H9 (cell line): ENCODE results near the gene SSTR4. TPM values are rescaled to one million over a fixed set of nuclear protein-coding genes. Genes with fewer than 3 reads are reported as not detected.

Experiments used
- DNase-seq: peaks from one replicate; pipeline ENCODE4 v3.0.0-alpha.2; 2017
- H2AFZ ChIP-seq: one replicate; pipeline ENCODE4 v1.6.1; 2013; ENCODE audit warnings: mild to moderate bottlenecking, low read length, control low read depth, moderate library complexity
- H2AK5ac ChIP-seq: 2 replicates; pipeline ENCODE4 v1.6.1; 2013; ENCODE audit warnings: low read length, control low read depth, mixed read lengths; ENCODE audit not compliant: insufficient read length
- H2BK120ac ChIP-seq: one replicate; pipeline ENCODE4 v1.6.1; 2013; ENCODE audit warnings: low read depth, mild to moderate bottlenecking, low read length, control low read depth, inconsistent platforms; ENCODE audit not compliant: poor library complexity, severe bottlenecking
- H2BK12ac ChIP-seq: 2 replicates; pipeline ENCODE4 v1.6.1; 2013; ENCODE audit warnings: low read length, control low read depth, mixed read lengths, low read depth; ENCODE audit not compliant: insufficient read length
- H2BK15ac ChIP-seq: 2 replicates; pipeline ENCODE4 v1.6.1; 2013; ENCODE audit warnings: low read depth, low read length, control low read depth
- H2BK20ac ChIP-seq: one replicate; pipeline ENCODE4 v1.6.1; 2013; ENCODE audit warnings: low read depth, mild to moderate bottlenecking, low read length, control low read depth, inconsistent platforms; ENCODE audit not compliant: poor library complexity, severe bottlenecking
- H2BK5ac ChIP-seq: 2 replicates; pipeline ENCODE4 v1.6.1; 2013; ENCODE audit warnings: low read length, control low read depth, mixed read lengths; ENCODE audit not compliant: insufficient read length
- H3K14ac ChIP-seq: 2 replicates; pipeline ENCODE4 v1.6.1; 2013; ENCODE audit warnings: low read length, control low read depth; ENCODE audit not compliant: insufficient read depth
- H3K18ac ChIP-seq: 2 replicates; pipeline ENCODE4 v1.6.1; 2013; ENCODE audit warnings: low read depth, mild to moderate bottlenecking, mixed read lengths, low read length, control low read depth; ENCODE audit not compliant: insufficient read length
- H3K23ac ChIP-seq: 2 replicates; pipeline ENCODE4 v1.6.1; 2013; ENCODE audit warnings: low read length, control low read depth, mixed read lengths, low read depth; ENCODE audit not compliant: insufficient read length
- H3K23me2 ChIP-seq: 2 replicates; pipeline ENCODE4 v1.6.1; 2013; ENCODE audit warnings: low read depth, mild to moderate bottlenecking, mixed read lengths, low read length, control low read depth; ENCODE audit not compliant: insufficient read length, poor library complexity, severe bottlenecking
- H3K27ac ChIP-seq: 2 replicates; pipeline ENCODE4 v1.5.1; 2013; ENCODE audit warnings: low read length, control low read depth, mixed read lengths, low read depth; ENCODE audit not compliant: insufficient read length
- H3K27me3 ChIP-seq: 2 replicates; pipeline ENCODE4 v1.6.1; 2013; ENCODE audit warnings: low read length, control low read depth, inconsistent platforms; ENCODE audit not compliant: insufficient read depth
- H3K4ac ChIP-seq: 2 replicates; pipeline ENCODE4 v1.6.1; 2013; ENCODE audit warnings: low read depth, mild to moderate bottlenecking, control low read depth, inconsistent platforms, low read length, moderate library complexity
- H3K4me1 ChIP-seq: 2 replicates; pipeline ENCODE4 v1.6.1; 2013; ENCODE audit warnings: low read length, control low read depth, inconsistent platforms; ENCODE audit not compliant: insufficient read depth
- H3K4me2 ChIP-seq: 2 replicates; pipeline ENCODE4 v1.6.1; 2013; ENCODE audit warnings: low read length, control low read depth, mixed read lengths; ENCODE audit not compliant: insufficient read length, insufficient read depth
- H3K56ac ChIP-seq: 2 replicates; pipeline ENCODE4 v1.6.1; 2013; ENCODE audit warnings: low read depth, mild to moderate bottlenecking, mixed read lengths, low read length, control low read depth; ENCODE audit not compliant: insufficient read length
- H3K79me1 ChIP-seq: 2 replicates; pipeline ENCODE4 v1.6.1; 2013; ENCODE audit warnings: low read depth, mild to moderate bottlenecking, moderate library complexity, low read length, control low read depth, inconsistent platforms; ENCODE audit not compliant: insufficient read depth, poor library complexity, severe bottlenecking
- H3K79me2 ChIP-seq: 2 replicates; pipeline ENCODE4 v1.6.1; 2013; ENCODE audit warnings: low read length, control low read depth, inconsistent platforms; ENCODE audit not compliant: insufficient read depth
- H3K9ac ChIP-seq: 2 replicates; pipeline ENCODE4 v1.6.1; 2013; ENCODE audit warnings: low read length, control low read depth, mixed read lengths; ENCODE audit not compliant: insufficient read length; ENCODE audit errors: extremely low read depth
- H3K9me3 ChIP-seq: one replicate; pipeline ENCODE4 v1.6.1; 2013; ENCODE audit warnings: low read depth, low read length, inconsistent platforms; ENCODE audit not compliant: control insufficient read depth
- H3T11ph ChIP-seq: one replicate; pipeline ENCODE4 v1.6.1; 2013; ENCODE audit warnings: mild to moderate bottlenecking, low read length, control low read depth, inconsistent platforms
- H4K20me1 ChIP-seq: one replicate; pipeline ENCODE4 v1.6.1; 2013; ENCODE audit not compliant: control insufficient read depth, insufficient read length, insufficient read depth
- H4K5ac ChIP-seq: 2 replicates; pipeline ENCODE4 v1.6.1; 2013; ENCODE audit warnings: low read depth, mild to moderate bottlenecking, mixed read lengths, low read length, control low read depth; ENCODE audit not compliant: insufficient read length
- H4K8ac ChIP-seq: replicated peaks from 2 replicates; pipeline ENCODE4 v1.6.1; 2013; ENCODE audit warnings: low read length, control low read depth, mixed read lengths, low read depth; ENCODE audit not compliant: insufficient read length
- H4K91ac ChIP-seq: 2 replicates; pipeline ENCODE4 v1.6.1; 2013; ENCODE audit warnings: low read depth, mild to moderate bottlenecking, moderate library complexity, mixed read lengths, low read length, control low read depth; ENCODE audit not compliant: insufficient read length
- H3K27ac Mint-ChIP-seq, 3 experiments: 2 replicates in 2 of 3; 3 replicates in 1 of 3; pipeline ENCODE4 v1.8.0; 2020 to 2021; ENCODE audit warnings: mixed read lengths in 3 of 3, mild to moderate bottlenecking in 1 of 3, moderate library complexity in 1 of 3
- H3K27me3 Mint-ChIP-seq: 2 replicates; pipeline ENCODE4 v1.8.0; 2021; ENCODE audit warnings: low read depth, mild to moderate bottlenecking, moderate library complexity, mixed read lengths
- H3K36me3 Mint-ChIP-seq, 3 experiments: 2 replicates in 2 of 3; 3 replicates in 1 of 3; pipeline ENCODE4 v1.8.0; 2020 to 2021; ENCODE audit warnings: low read depth in 3 of 3, mixed read lengths in 3 of 3; ENCODE audit not compliant: insufficient read depth in 1 of 3
- H3K4me1 Mint-ChIP-seq, 2 experiments: 2 replicates each; pipeline ENCODE4 v1.8.0; 2020; ENCODE audit warnings: mixed read lengths in 2 of 2
- H3K4me3 Mint-ChIP-seq, 2 experiments: 2 replicates in 1 of 2; 3 replicates in 1 of 2; pipeline ENCODE4 v1.8.0; 2020 to 2021; ENCODE audit warnings: mild to moderate bottlenecking in 2 of 2, mixed read lengths in 2 of 2, moderate library complexity in 1 of 2
- H3K9me3 Mint-ChIP-seq, 2 experiments: 2 replicates in 1 of 2; 3 replicates in 1 of 2; pipeline ENCODE4 v1.8.0; 2020; ENCODE audit warnings: mild to moderate bottlenecking in 2 of 2, mixed read lengths in 2 of 2, moderate library complexity in 1 of 2
- WGBS: extraction: QIAGEN DNeasy Blood & Tissue Kit; methylation state at CpG from one replicate; pipeline ENCODE4 v1.1.7; 2013; ENCODE audit warnings: missing lambda C conversion rate, low lambda C conversion rate, mixed read lengths; ENCODE audit not compliant: insufficient read length; ENCODE audit errors: extremely low coverage; 5-methylcytosine and 5-hydroxymethylcytosine counted together
- total RNA-seq: library from RNA; stranded (reverse); gene quantifications from 2 replicates; pipeline ENCODE4 v1.2.1, GENCODE V29; 2021
- TF ChIP-seq, protein P1 (sequence below): fragments of 200-600 bp; sonication (generic); conservative IDR thresholded peaks from 3 replicates; pipeline ENCODE4 v1.8.0; 2021; ENCODE audit warnings: antibody characterized with exemption, mild to moderate bottlenecking

The SSTR4 gene
- total RNA-seq, 1 experiment from 2014 or later = not detected

DNA sequence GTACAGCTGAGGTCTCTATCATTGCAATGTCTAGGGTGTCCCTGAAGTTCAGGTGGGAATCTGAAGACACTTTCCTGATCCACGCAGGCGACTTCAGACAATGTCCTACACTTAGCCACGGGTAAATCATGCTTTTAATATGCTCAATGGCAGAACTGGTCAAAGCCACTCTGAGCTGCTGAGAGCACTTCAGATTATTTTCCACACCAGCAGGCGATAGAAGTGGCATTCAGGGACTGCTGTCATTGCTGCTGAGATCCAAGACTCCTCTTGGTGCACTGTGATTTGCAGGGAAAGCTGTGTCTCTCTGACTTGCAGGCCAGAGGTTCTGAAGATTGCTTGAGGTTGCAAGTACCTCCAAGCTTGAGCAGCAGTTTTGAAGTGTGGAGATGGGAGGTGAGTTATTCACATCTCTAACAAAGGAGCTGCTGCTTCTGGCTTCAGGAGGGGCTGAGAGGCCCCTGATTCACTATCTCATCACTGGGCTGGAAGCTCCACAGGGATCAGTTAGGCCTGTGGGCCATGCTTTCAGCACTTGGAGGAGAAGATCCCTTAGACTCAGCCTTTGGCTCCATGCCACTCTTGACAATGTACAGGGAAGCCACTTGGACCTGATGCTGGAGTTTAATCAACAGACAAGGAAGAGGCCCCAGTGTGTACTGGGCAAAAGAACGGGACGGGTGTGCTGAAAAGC, 2.9 kb upstream of the SSTR4 start:
- Histone ChIP-seq H2BK5ac (no peak overlapping the region), H3K4me1 (no peaks in the 10 kb centered on the region), H2BK15ac (no peak overlapping the region), H4K20me1 (no peaks in the 10 kb centered on the region), H3K23me2 (no peaks in the 10 kb centered on the region), H3T11ph (no peak overlapping the region), H3K9ac (no peak overlapping the region), H3K56ac (no peak overlapping the region), H3K14ac (no peak overlapping the region), H3K27me3 (peaks cover 21% of the 10 kb centered on the region; the same call in 1 of the 2 replicates), H3K23ac (no peak overlapping the region), H4K91ac (no peak overlapping the region), H3K79me2 (no peaks in the 10 kb centered on the region), H2BK20ac (no peak overlapping the region), H3K27ac (no peak overlapping the region), H3K4me2 (no peak overlapping the region), H3K79me1 (no peaks in the 10 kb centered on the region), H4K5ac (no peak overlapping the region), H2AK5ac (no peak overlapping the region), H3K9me3 (no peaks in the 10 kb centered on the region), H2BK12ac (no peak overlapping the region), H4K8ac (no peak overlapping the region), H2AFZ (no peak overlapping the region), H2BK120ac (no peak overlapping the region), H3K18ac (no peak overlapping the region), H3K4ac (no peak overlapping the region)
- DNase-seq = no peak
- H3K27ac Mint-ChIP-seq = no peak overlapping the region
- H3K4me1 Mint-ChIP-seq = 0 out of 4 replicates have a peak, but pooled peaks cover 2 to 3% of the 10 kb centered on the region in 2 experiments
- peaks cover 68% of the 10 kb centered on the region for H3K27me3 Mint-ChIP-seq
- H3K9me3 Mint-ChIP-seq = no peaks in the 10 kb centered on the region
- WGBS = no CpG with 5 or more reads among the region's 6 CpGs
- peaks cover 0 to 2% (median 0%) of the 10 kb centered on the region in 3 experiments; a peak in 1 of 7 replicates for H3K36me3 Mint-ChIP-seq
- TF ChIP-seq, protein P1, sequence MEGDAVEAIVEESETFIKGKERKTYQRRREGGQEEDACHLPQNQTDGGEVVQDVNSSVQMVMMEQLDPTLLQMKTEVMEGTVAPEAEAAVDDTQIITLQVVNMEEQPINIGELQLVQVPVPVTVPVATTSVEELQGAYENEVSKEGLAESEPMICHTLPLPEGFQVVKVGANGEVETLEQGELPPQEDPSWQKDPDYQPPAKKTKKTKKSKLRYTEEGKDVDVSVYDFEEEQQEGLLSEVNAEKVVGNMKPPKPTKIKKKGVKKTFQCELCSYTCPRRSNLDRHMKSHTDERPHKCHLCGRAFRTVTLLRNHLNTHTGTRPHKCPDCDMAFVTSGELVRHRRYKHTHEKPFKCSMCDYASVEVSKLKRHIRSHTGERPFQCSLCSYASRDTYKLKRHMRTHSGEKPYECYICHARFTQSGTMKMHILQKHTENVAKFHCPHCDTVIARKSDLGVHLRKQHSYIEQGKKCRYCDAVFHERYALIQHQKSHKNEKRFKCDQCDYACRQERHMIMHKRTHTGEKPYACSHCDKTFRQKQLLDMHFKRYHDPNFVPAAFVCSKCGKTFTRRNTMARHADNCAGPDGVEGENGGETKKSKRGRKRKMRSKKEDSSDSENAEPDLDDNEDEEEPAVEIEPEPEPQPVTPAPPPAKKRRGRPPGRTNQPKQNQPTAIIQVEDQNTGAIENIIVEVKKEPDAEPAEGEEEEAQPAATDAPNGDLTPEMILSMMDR = no peak
- no peak overlapping the region for H3K4me3 Mint-ChIP-seq
